ENCODE data around the gene ANXA6. TPM values are rescaled to one million over a fixed set of nuclear protein-coding genes. Genes with fewer than 3 reads are reported as not detected.
A peak's percentile ranks its signal among the peaks of the same experiment; 100 is the strongest.

The ANXA6 gene
- total RNA-seq, 4 donors from 2014 or later, result 91.6 to 164 (median 142) TPM

DNA sequence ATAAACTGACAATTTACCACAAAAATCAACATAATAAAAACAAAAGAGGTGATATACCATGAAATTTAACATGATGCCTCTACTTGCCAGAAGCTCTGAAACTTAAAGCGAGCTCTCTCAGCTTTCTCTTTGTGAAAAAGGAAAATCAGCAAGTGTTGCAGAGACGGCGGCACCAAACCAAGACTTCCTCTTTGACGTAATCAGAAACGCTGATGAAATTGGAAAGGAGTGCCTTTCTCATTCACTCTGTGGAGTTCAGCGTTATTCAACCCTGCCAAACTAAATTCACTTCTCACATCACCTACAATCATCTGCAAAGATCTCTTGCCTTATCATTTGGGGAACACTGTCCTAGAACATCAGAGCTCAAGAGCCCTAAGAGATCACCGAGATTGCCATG is 32.2 kb downstream of the ANXA6 start:
- in situ Hi-C loops (cut with MboI; ENCODE audit: low sequenced_read_pairs in 4 of 4), result loop anchor here (5.0 to 25.0 kb wide), 4 partner anchors 37 to 112 kb away; no protein-coding TSS in a partner anchor
- H3K4me1 ChIP-seq, result peaks cover 30 to 50% of the 10 kb centered on the region in 2 donors
- DNase-seq, result no peak

GRCh38 chr5:151123897-151124751 is 33.5 kb downstream of the ANXA6 start:
- TF ChIP-seq POLR2A (IDR thresholded peaks at IDR 0.05), result peak in 1 of 2 donors; percentile 28
- TF ChIP-seq, protein P1, sequence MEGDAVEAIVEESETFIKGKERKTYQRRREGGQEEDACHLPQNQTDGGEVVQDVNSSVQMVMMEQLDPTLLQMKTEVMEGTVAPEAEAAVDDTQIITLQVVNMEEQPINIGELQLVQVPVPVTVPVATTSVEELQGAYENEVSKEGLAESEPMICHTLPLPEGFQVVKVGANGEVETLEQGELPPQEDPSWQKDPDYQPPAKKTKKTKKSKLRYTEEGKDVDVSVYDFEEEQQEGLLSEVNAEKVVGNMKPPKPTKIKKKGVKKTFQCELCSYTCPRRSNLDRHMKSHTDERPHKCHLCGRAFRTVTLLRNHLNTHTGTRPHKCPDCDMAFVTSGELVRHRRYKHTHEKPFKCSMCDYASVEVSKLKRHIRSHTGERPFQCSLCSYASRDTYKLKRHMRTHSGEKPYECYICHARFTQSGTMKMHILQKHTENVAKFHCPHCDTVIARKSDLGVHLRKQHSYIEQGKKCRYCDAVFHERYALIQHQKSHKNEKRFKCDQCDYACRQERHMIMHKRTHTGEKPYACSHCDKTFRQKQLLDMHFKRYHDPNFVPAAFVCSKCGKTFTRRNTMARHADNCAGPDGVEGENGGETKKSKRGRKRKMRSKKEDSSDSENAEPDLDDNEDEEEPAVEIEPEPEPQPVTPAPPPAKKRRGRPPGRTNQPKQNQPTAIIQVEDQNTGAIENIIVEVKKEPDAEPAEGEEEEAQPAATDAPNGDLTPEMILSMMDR (IDR thresholded peaks at IDR 0.05 in 4 of 5, conservative IDR thresholded peaks at IDR 0.05 in 1 of 5), result no peak
- H3K4me1 ChIP-seq, result peaks cover 30 to 50% of the 10 kb centered on the region in 2 donors
- H3K4me3 ChIP-seq, result peak overlapping the region in 3 of 4 donors; percentile 3 to 15 (median 8)
- intact Hi-C loops (cut with DNase I; ENCODE audit: low total_unique reads) (loop anchor here (2.0 kb wide), 1 partner anchor 17 kb away; no protein-coding TSS in a partner anchor), in situ Hi-C loops (cut with MboI; ENCODE audit: low sequenced_read_pairs in 4 of 4) (loop anchor here in 3 of 4 donors (5.0 to 10.0 kb wide), 2 partner anchors 38 to 111 kb away; no protein-coding TSS in a partner anchor)
- H3K27me3 ChIP-seq, result no peaks in the 10 kb centered on the region
- H3K27ac ChIP-seq, result peak overlapping the region; percentile 82 to 91 (median 88)
- DNase-seq (peak; percentile 81 to 95), ATAC-seq (peak; percentile 76 to 80)
- peaks cover 3 to 62% of the 10 kb centered on the region in 2 donors for H3K36me3 ChIP-seq
- no peaks in the 10 kb centered on the region for H3K9me3 ChIP-seq

More for the DNA sequence above, 32.2 kb downstream of the ANXA6 start:
- Histone ChIP-seq H3K27ac (peak overlapping the region; percentile 82 to 91 (median 88)), H3K9me3 (no peaks in the 10 kb centered on the region), H3K36me3 (peaks cover 3 to 60% of the 10 kb centered on the region in 2 donors), H3K4me3 (no peak overlapping the region), H3K27me3 (no peaks in the 10 kb centered on the region)
- ATAC-seq, result no peak
- no peak for TF ChIP-seq POLR2A (IDR thresholded peaks at IDR 0.05)
- TF ChIP-seq, protein P1 (IDR thresholded peaks at IDR 0.05 in 4 of 5, conservative IDR thresholded peaks at IDR 0.05 in 1 of 5), result no peak
- intact Hi-C loops (cut with DNase I; ENCODE audit: low total_unique reads), result loop anchor here (2.0 kb wide), 1 partner anchor 15 kb away; no protein-coding TSS in a partner anchor

DNA sequence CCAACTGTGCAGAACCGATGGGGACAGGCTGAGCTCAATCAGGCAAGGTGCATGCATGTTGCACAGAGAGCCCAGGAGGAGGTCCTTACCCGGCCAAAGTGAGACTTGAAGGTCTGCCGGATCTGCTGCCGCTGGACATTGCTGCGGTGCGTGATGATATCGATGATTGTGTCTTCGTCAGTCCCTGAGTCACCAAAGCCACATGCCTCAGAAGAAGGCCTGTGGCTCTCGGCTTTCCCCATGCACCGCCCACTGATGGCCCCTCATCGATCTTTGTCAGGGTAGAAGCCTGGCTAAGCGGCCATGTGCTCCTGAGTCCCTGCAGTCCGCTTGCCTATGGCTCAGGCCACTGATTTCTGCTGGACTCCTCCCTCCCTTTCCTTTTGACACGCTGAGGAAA is 34.8 kb downstream of the ANXA6 start:
- Histone ChIP-seq H3K4me3 (no peak overlapping the region), H3K27me3 (no peaks in the 10 kb centered on the region), H3K36me3 (peaks cover 0 to 57% of the 10 kb centered on the region in 2 donors), H3K4me1 (peaks cover 30 to 50% of the 10 kb centered on the region in 2 donors), H3K27ac (peak overlapping the region; percentile 82 to 91 (median 88)), H3K9me3 (no peaks in the 10 kb centered on the region)
- TF ChIP-seq, protein P1 (IDR thresholded peaks at IDR 0.05 in 4 of 5, conservative IDR thresholded peaks at IDR 0.05 in 1 of 5), result no peak
- no peak for TF ChIP-seq POLR2A (IDR thresholded peaks at IDR 0.05)
- in situ Hi-C loops (cut with MboI; ENCODE audit: low sequenced_read_pairs in 4 of 4) (loop anchor here in 3 of 4 donors (5.0 to 10.0 kb wide), 2 partner anchors 39 to 112 kb away; no protein-coding TSS in a partner anchor), intact Hi-C loops (cut with DNase I; ENCODE audit: low total_unique reads) (no loop called here)
- no peak for DNase-seq
- ATAC-seq, result no peak

- H3K4me1 ChIP-seq, result peaks cover 30 to 50% of the 10 kb centered on the region in 2 donors
- in situ Hi-C loops (cut with MboI; ENCODE audit: low sequenced_read_pairs in 4 of 4) (loop anchor here in 3 of 4 donors (5.0 to 10.0 kb wide), 2 partner anchors 41 to 113 kb away; no protein-coding TSS in a partner anchor), intact Hi-C loops (cut with DNase I; ENCODE audit: low total_unique reads) (no loop called here)
- no peak overlapping the region for H3K4me3 ChIP-seq
- H3K9me3 ChIP-seq, result no peaks in the 10 kb centered on the region
- H3K27me3 ChIP-seq, result no peaks in the 10 kb centered on the region
- DNase-seq, result peak in 1 of 2 donors; percentile 69
- peak overlapping the region; percentile 31 to 91 (median 88) for H3K27ac ChIP-seq
- TF ChIP-seq, protein P1 (IDR thresholded peaks at IDR 0.05 in 4 of 5, conservative IDR thresholded peaks at IDR 0.05 in 1 of 5), result no peak
- TF ChIP-seq POLR2A (IDR thresholded peaks at IDR 0.05), result no peak
- no peak for ATAC-seq
- H3K36me3 ChIP-seq, result peaks cover 0 to 59% of the 10 kb centered on the region in 2 donors
Measured at GRCh38 chr5:151121665-151122064, 35.9 kb downstream of the ANXA6 start.

All from gastrocnemius medialis (tissue), 4 donors.